Measurements from ENCODE around the gene DNAJB9.

GRCh38 chr7:108600399-108600798 lies 30.7 kb downstream of the DNAJB9 start:
- TF ChIP-seq CTCF (IDR thresholded peaks at IDR 0.05) (no peak), POLR2A (IDR thresholded peaks at IDR 0.05) (no peak)
